ENCODE data around the gene CDH11.
A peak's percentile ranks its signal among the peaks of the same experiment; 100 is the strongest.

CDH11 gene

GRCh38 chr16:64990101-64990500 is 131.8 kb downstream of the CDH11 start:
- Histone ChIP-seq H3K4me3 (ENCODE audit: low read depth, low read length) (no peak overlapping the region), H3K27ac (no peak overlapping the region), H3K9me3 (ENCODE audit: severe bottlenecking) (peaks cover 2% of the 10 kb centered on the region), H3K27me3 (ENCODE audit: insufficient read depth, low read depth, severe bottlenecking) (no peaks in the 10 kb centered on the region), H3K36me3 (no peaks in the 10 kb centered on the region)
- no peak for DNase-seq
- no peak for TF ChIP-seq CTCF (IDR thresholded peaks at IDR 0.05; ENCODE audit: low read depth, low read length)

- Histone ChIP-seq H3K36me3 (no peaks in the 10 kb centered on the region), H3K27me3 (ENCODE audit: insufficient read depth, low read depth, severe bottlenecking) (no peaks in the 10 kb centered on the region), H3K27ac (no peak overlapping the region), H3K4me3 (ENCODE audit: low read depth, low read length) (no peak overlapping the region), H3K9me3 (ENCODE audit: severe bottlenecking) (peaks cover 2% of the 10 kb centered on the region)
- no peak for DNase-seq
- no peak for TF ChIP-seq CTCF (IDR thresholded peaks at IDR 0.05; ENCODE audit: low read depth, low read length)
Measured at GRCh38 chr16:64989050-64989449, 132.8 kb downstream of the CDH11 start.

- peak; percentile 81 for TF ChIP-seq CTCF (IDR thresholded peaks at IDR 0.05; ENCODE audit: low read depth, low read length)
- H3K27ac ChIP-seq = no peak overlapping the region
Measured at GRCh38 chr16:64983963-64984362, 137.9 kb downstream of the CDH11 start.

GRCh38 chr16:64983231-64983630 is 138.6 kb downstream of the CDH11 start:
- no peaks in the 10 kb centered on the region for H3K27me3 ChIP-seq (ENCODE audit: insufficient read depth, low read depth, severe bottlenecking)
- H3K36me3 ChIP-seq = no peaks in the 10 kb centered on the region
- no peak overlapping the region for H3K27ac ChIP-seq
- no peak for DNase-seq
- no peak overlapping the region for H3K4me3 ChIP-seq (ENCODE audit: low read depth, low read length)
- TF ChIP-seq CTCF (IDR thresholded peaks at IDR 0.05; ENCODE audit: low read depth, low read length) = no peak
- no peaks in the 10 kb centered on the region for H3K9me3 ChIP-seq (ENCODE audit: severe bottlenecking)

More at GRCh38 chr16:64983963-64984362, 137.9 kb downstream of the CDH11 start:
- Histone ChIP-seq H3K9me3 (ENCODE audit: severe bottlenecking) (no peaks in the 10 kb centered on the region), H3K4me3 (ENCODE audit: low read depth, low read length) (no peak overlapping the region), H3K27me3 (ENCODE audit: insufficient read depth, low read depth, severe bottlenecking) (no peaks in the 10 kb centered on the region), H3K36me3 (no peaks in the 10 kb centered on the region)
- peak; percentile 71 for DNase-seq

- Histone ChIP-seq H3K4me3 (ENCODE audit: low read depth, low read length) (no peak overlapping the region), H3K9me3 (ENCODE audit: severe bottlenecking) (no peaks in the 10 kb centered on the region), H3K27me3 (ENCODE audit: insufficient read depth, low read depth, severe bottlenecking) (no peaks in the 10 kb centered on the region), H3K27ac (no peak overlapping the region), H3K36me3 (no peaks in the 10 kb centered on the region)
- DNase-seq = no peak
- no peak for TF ChIP-seq CTCF (IDR thresholded peaks at IDR 0.05; ENCODE audit: low read depth, low read length)
Measured at GRCh38 chr16:64982581-64982980, 139.3 kb downstream of the CDH11 start.

- H3K4me3 ChIP-seq (ENCODE audit: low read depth, low read length) = no peak overlapping the region
- no peaks in the 10 kb centered on the region for H3K9me3 ChIP-seq (ENCODE audit: severe bottlenecking)
- no peaks in the 10 kb centered on the region for H3K27me3 ChIP-seq (ENCODE audit: insufficient read depth, low read depth, severe bottlenecking)
- TF ChIP-seq CTCF (IDR thresholded peaks at IDR 0.05; ENCODE audit: low read depth, low read length) = no peak
- H3K36me3 ChIP-seq = no peaks in the 10 kb centered on the region
- no peak for DNase-seq
- H3K27ac ChIP-seq = no peak overlapping the region
Measured at GRCh38 chr16:64981568-64982281, 140.1 kb downstream of the CDH11 start.

All from WERI-Rb-1 (cell line).